AG04450 (cell line): Measurements from ENCODE around the gene ESYT2. TPM values are rescaled to one million over a fixed set of nuclear protein-coding genes. Genes with fewer than 3 reads are reported as not detected.
A peak's percentile ranks its signal among the peaks of the same experiment; 100 is the strongest.

Experiments
- CTCF ChIA-PET: fragments of 300-600, 350-600 bp; formaldehyde crosslinking; extraction: SDS; loops from one replicate; lab custom pipeline; 2022; ENCODE audit warnings: antibody characterized with exemption, inconsistent platforms; lab: Charles Lee
- POLR2A ChIA-PET: fragments of 350-600 bp; formaldehyde crosslinking; extraction: SDS; loops from one replicate; lab custom pipeline; 2021; ENCODE audit warnings: antibody characterized with exemption, inconsistent platforms; lab: Yijun Ruan, JAX
- DNase-seq: peaks from one replicate; pipeline ENCODE4 v3.0.0-alpha.2; 2011; ENCODE audit warnings: low read depth, low spot score
- H3K27ac ChIP-seq: one replicate; pipeline ENCODE4 v1.5.1; 2012; ENCODE audit warnings: low read depth, low read length, control low read depth
- H3K27me3 ChIP-seq: one replicate; pipeline ENCODE4 v1.6.0; 2012; ENCODE audit warnings: low read length; ENCODE audit not compliant: control insufficient read depth, insufficient read depth
- H3K4me3 ChIP-seq: 2 replicates; pipeline ENCODE4 v1.5.1; 2011; ENCODE audit warnings: mild to moderate bottlenecking, low read depth, low read length, control low read depth
- H3K9me3 ChIP-seq: 2 replicates; pipeline ENCODE4 v1.5.1; 2012; ENCODE audit warnings: low read length; ENCODE audit not compliant: control insufficient read depth, insufficient read depth
- polyA plus RNA-seq: library from polyadenylated mRNA; depleted of rRNA; stranded (reverse); fragments of >200 nt; gene quantifications from 2 replicates; pipeline ENCODE4 v1.2.3, GENCODE V29; 2011
- TF ChIP-seq, protein P1 (sequence below): IDR thresholded peaks from 2 replicates; pipeline ENCODE4 v1.5.1; 2011; ENCODE audit warnings: low read depth, low read length, control low read depth, inconsistent platforms

Gene ESYT2
- polyA plus RNA-seq, 1 experiment = 54.3 TPM

GRCh38 chr7:158830211-158830723, 958 bp upstream of the ESYT2 start:
- peak overlapping the region; percentile 88 for H3K4me3 ChIP-seq
- DNase-seq = no peak
- H3K9me3 ChIP-seq = no peaks in the 10 kb centered on the region
- ChIA-PET POLR2A (interaction anchor here (1.6 to 2.2 kb wide), 3 partner anchors 12 to 125 kb away, joined by 9 to 10 read pairs (median 9); partner anchors contain the start of gene NCAPG2), CTCF (interaction anchor here (1.5 kb wide), 1 partner anchor 147 kb away, joined by 3 read pairs; no protein-coding TSS in a partner anchor)
- H3K27ac ChIP-seq = peak overlapping the region; percentile 81
- H3K27me3 ChIP-seq = no peaks in the 10 kb centered on the region
- TF ChIP-seq, protein P1, sequence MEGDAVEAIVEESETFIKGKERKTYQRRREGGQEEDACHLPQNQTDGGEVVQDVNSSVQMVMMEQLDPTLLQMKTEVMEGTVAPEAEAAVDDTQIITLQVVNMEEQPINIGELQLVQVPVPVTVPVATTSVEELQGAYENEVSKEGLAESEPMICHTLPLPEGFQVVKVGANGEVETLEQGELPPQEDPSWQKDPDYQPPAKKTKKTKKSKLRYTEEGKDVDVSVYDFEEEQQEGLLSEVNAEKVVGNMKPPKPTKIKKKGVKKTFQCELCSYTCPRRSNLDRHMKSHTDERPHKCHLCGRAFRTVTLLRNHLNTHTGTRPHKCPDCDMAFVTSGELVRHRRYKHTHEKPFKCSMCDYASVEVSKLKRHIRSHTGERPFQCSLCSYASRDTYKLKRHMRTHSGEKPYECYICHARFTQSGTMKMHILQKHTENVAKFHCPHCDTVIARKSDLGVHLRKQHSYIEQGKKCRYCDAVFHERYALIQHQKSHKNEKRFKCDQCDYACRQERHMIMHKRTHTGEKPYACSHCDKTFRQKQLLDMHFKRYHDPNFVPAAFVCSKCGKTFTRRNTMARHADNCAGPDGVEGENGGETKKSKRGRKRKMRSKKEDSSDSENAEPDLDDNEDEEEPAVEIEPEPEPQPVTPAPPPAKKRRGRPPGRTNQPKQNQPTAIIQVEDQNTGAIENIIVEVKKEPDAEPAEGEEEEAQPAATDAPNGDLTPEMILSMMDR = no peak

DNA sequence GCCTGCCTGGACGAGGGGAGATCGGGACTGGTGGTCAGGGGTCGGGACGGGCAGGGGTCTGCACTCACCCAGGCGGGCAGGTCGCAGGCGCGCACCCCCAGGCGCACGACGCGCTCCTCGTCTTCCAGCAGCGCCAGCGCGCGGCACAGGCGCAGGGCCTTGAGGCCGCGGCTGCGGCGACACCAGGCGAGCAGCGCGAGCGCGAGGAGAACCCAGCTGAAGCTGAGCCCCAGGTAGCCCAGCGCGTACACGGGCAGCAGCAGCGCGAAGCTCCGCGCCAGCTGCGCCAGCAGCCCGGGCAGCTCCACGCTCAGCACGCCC, 328 bp downstream of the ESYT2 start:
- Histone ChIP-seq H3K4me3 (peak overlapping the region; percentile 88), H3K27ac (peak overlapping the region; percentile 47), H3K27me3 (no peaks in the 10 kb centered on the region), H3K9me3 (no peaks in the 10 kb centered on the region)
- CTCF ChIA-PET = interaction anchor here (0.7 kb wide), 1 partner anchor 10 kb away, joined by 3 read pairs; no protein-coding TSS in a partner anchor
- TF ChIP-seq, protein P1 = no peak
- DNase-seq = peak; percentile 55
- POLR2A ChIA-PET = interaction anchor here (0.5 to 2.2 kb wide), 6 partner anchors 10 to 170 kb away, joined by 3 to 10 read pairs (median 6); partner anchors contain the start of gene NCAPG2

- Histone ChIP-seq H3K4me3 (peak overlapping the region; percentile 88), H3K27me3 (no peaks in the 10 kb centered on the region), H3K27ac (peak overlapping the region; percentile 47), H3K9me3 (no peaks in the 10 kb centered on the region)
- ChIA-PET POLR2A (interaction anchor here (1.0 to 2.2 kb wide), 4 partner anchors 10 to 123 kb away, joined by 4 to 10 read pairs (median 7); partner anchors contain the start of gene NCAPG2), CTCF (no interaction called here)
- TF ChIP-seq, protein P1 = no peak
- no peak for DNase-seq
These were observed 932 bp downstream of the ESYT2 start for GRCh38 chr7:158828133-158829020.

DNA sequence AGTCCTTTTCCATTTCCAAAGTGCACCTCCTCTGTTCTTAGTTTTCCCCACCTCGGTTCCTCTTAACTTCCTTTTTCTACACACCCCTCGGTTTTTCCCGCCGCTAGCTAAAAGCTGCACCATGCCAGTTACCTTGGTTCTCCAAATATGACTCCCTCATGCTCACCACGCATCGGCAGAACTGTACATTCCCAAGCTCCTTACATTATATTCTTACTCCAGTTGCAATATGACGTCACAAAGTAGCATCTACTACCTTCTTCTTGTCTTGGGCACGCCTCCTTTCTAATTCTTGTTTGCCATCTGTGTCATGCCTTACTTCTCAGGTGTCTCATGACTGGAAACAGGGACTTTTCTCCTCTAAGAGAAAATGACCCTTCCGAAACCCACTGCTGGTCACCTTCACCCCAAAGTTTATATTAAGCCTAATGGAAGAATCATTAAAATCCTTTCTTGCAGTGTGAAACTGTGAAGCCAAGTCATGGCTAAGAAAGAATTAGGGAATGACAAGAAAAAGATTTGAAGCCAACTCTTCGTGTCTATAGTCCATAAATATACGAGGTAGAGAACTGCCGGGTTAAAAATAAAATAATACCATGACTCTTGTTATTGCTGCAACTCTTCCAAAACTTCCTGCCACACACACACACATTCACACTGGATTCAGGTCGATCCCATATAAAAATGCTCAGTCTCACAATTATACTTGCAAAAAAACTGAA, 1.7 kb downstream of the ESYT2 start:
- TF ChIP-seq, protein P1 = no peak
- ChIA-PET POLR2A (no interaction called here), CTCF (no interaction called here)
- DNase-seq = no peak
- Histone ChIP-seq H3K27ac (no peak overlapping the region), H3K27me3 (no peaks in the 10 kb centered on the region), H3K4me3 (peak overlapping the region; percentile 88), H3K9me3 (no peaks in the 10 kb centered on the region)
